Measurements from ENCODE around the gene EOLA1.
A peak's percentile ranks its signal among the peaks of the same experiment; 100 is the strongest.
"Not testable (repeated sequence)": the region's sequence is repeated elsewhere in the genome, so short reads cannot be mapped to it uniquely, and the experiment has no call there.

EOLA1 gene

GRCh38 chrX:149515954-149516602 is 24.7 kb upstream of the EOLA1 start:
- no peak for DNase-seq

- no peak for DNase-seq
Measured at GRCh38 chrX:149516604-149517003, 24.2 kb upstream of the EOLA1 start.

DNA sequence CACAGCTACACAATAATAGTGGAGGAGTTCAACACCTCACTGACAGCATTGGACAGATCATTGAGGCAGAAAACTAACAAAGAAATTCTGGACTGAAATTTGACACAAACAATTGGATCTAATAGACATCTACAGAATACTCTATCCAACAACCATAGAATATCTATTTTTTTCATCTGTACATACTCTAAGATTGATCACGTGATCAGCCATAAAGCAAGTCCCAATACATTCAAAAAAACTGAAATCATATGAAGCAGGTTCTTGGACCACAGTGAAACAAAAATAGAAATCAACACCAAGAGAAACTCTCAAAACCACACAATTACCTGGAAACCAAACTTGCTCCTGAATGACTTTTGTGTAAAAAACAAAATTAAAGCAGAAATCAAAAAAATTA is 23.5 kb upstream of the EOLA1 start:
- DNase-seq: no peak

GRCh38 chrX:149518236-149518635 is 22.6 kb upstream of the EOLA1 start:
- no peak for DNase-seq

- not testable (repeated sequence) for DNase-seq
Measured at GRCh38 chrX:149520636-149521277, 20.1 kb upstream of the EOLA1 start.

GRCh38 chrX:149521438-149521837 is 19.4 kb upstream of the EOLA1 start:
- no peak for DNase-seq

- no peak for DNase-seq
Measured at GRCh38 chrX:149522916-149523315, 17.9 kb upstream of the EOLA1 start.

DNA sequence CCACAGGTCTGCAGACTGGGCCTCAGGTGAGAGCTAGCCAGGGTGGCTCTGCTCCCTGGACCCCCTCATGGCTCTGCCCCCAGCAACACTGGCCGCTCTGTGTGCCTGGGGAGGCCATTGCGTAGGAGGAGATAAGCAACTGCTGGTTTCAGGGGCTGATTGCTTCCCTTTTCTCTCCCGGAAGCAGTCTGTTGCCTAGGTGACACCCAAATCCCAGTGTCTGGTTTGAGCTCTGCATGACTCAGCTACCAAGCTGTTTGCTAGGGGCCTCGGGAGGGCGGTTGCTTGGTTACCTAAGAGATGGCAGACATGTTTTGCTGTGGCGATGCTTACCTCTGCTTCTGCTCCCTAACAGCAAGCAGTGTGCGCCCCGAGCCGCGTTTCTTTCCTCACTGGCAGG is 15.4 kb upstream of the EOLA1 start:
- DNase-seq: peak; percentile 71

DNA sequence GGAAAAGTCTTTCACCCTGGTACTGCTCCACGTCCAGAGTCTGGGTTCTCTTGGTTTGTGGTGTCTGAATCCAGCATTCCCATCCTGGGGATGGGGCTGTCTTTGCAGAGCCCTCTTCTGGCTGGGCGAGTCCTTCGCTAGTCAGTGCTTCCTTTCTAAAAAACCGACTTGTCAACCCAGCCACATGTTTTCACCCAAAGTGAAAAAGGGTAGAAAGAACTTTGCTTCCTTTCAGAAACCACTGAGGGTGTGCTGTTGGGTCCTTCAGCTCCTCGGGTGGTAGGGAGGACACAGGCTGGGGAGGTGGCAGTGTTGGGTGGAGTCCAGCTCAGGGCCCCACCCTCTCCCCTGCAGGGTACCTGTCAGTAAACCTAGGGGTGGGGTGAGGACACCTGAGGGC is 14.9 kb upstream of the EOLA1 start:
- peak; percentile 34 for DNase-seq

DNA sequence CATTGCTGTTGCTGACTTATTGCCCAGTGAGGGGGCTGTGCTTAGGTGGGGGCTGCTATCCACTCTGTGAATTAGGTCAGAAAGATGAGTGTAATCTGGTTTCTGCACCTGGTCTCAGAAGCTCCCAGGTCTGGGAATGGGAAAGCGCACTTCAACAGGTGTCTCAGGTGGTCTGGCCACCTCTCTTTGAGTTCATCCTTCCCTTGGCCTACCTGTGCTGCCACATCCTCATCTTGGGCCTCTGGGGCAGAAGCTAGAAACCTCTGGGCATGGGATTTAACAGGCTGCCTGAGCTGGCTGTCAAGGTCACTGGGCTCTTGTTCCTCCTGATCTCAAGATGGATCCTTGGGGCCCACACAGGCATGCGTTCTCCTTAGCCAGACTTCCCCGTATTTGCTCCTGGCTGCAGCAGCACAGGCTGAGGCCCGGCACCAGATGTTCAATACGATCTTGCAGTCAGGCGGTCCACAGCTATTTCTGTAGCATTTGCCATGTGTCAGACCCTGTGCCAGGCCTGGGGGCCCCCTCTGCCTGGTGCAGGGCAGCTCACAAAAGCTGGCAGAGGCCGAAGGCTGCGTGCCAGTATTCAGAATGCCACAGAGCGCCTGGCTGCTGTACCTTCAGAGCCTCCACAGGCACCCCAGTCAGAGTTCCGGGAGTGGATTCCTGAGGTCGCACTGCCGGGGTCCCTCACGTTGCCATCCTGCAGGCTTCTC is 14.3 kb upstream of the EOLA1 start:
- not testable (repeated sequence) for DNase-seq

GRCh38 chrX:149527705-149528104 is 13.1 kb upstream of the EOLA1 start:
- no peak for DNase-seq

- DNase-seq: no peak
Measured at GRCh38 chrX:149528381-149528780, 12.4 kb upstream of the EOLA1 start.

DNA sequence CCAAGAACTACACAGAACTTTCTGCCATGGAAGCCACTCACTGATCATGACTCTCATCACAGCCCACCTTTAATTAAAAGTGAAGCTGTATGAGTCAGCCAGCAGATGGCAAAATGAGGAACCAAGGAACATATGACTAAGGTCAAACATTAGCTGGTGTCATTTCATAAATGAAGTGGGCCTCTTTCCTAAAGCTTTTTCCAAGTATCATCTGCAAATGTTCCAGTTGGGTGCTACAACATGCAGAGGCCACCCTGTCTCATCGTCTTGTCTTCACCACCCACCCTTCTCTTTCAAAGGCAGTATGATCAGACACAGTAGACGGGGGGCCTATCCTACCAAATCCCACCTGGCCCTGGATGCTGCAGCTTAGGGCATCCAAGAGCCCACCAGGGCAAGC is 9.2 kb upstream of the EOLA1 start:
- DNase-seq: no peak

DNA sequence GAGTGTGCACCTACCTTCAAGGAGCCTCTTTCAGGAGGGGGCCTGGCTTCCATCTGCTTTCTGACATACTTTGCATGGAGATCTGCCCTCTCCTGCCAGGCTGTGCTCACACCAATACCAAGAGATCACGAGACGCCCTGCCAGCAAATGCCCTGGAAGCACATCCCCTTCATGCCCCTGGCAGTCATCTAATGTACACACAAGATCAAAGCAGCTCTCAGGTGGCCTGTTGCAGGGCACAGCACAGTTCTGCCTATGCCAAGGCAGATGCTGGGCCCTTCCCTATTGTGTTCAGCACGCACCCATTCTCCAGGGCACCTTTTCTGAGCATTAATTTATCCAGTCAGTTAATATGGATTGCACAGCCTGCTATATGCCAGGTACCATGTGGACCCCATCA is 7.9 kb upstream of the EOLA1 start:
- DNase-seq: not testable (repeated sequence)

GRCh38 chrX:149533999-149534398 is 6.8 kb upstream of the EOLA1 start:
- not testable (repeated sequence) for DNase-seq

- DNase-seq: not testable (repeated sequence)
Measured at GRCh38 chrX:149534926-149535602, 5.7 kb upstream of the EOLA1 start.

DNA sequence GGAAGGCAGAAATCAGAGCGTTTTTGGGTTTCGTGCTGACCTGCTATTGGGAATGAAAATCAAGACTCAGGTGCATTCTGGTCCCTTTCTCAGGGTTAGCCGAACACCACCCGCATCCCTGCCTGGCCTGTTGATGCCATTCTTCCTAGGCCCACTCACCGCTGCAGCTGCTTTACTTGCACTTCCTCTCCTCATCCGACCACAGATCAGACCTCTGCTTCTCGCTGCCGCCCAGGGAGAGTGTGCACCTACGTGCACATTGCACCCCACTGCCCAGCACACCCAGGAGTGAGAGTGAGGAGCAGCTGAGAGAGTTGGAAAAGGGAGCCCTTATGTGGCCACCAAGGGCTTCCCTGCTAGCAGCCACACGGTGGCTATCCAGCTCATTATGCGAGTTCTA is 3.3 kb upstream of the EOLA1 start:
- not testable (repeated sequence) for DNase-seq

DNA sequence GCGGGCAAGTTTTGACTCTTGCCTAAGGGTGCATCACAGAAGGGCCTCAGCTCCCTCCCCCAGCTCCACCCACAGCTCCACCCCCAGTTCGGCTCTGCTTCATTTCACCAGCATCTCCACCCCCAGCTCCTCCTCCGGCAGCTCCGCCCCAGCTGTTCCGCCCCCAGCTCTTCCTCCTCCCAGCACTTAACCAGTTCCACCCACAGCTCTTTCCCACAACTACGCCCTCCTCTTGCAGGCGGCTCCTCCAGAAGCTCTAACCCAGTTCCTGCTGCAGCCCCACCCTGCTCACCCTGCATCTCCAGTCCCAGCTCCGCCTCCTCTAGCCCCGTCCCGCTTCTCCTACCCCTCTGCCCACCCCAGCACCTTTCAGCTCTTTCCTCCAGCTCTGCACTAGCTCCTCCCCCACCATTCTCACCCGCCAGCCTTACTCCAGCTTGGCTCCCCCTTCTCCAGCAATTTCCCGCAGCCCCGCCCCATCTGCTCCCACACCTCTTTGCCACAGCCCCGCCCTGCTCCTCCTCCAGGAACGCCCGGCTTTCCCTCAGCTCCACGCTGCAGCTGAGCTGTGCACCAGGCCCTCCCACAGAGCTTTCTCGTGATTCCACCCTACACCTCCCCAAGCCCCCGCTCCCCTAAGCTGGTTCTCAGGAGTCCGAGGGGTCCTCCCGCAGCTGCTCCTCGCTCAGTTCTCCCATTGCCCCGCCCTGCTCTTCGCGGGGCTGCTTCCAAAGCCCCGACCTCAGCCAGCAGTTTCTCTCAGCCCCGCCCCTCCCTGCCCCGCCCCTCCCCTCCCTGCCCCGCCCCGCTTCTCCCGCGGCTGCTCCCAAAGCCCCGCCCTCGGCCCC is 1.3 kb upstream of the EOLA1 start:
- DNase-seq: peak; percentile 95

GRCh38 chrX:149540131-149540620 is 636 bp upstream of the EOLA1 start:
- DNase-seq: peak; percentile 95

DNA sequence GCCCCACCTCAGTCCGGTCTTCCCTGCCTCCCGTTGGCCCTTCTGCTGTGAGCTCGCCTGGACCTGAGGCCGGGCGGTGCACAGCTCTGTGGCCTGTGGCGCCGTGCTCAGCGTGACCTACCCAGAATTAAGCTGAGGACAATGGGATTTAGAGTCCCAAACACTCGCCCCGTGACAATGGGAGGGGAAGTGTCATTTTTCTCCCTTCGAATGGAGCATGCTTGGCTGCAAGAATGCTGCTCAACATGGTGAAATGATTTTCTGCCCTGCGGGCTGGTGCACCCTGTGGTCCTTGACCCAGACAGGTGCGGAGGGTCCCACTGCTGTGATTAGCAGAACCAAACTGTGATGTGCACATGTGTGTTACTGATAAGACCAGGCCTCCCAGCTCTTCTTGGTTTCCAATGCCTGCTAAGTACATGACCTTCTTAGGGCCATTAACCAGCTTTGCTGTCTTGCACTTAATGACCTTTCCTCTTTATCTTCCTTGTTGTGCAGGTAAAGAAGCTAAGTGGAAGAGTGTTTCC is 772 bp downstream of the EOLA1 start:
- DNase-seq: peak; percentile 51

GRCh38 chrX:149545545-149546543 is 5.0 kb downstream of the EOLA1 start:
- DNase-seq: not testable (repeated sequence)
